DMS53 (cell line): ENCODE measurements around the gene MTUS2.

Experiments
- DNase-seq: peaks from one replicate; lab custom pipeline; 2025; lab: John Stamatoyannopoulos, UW

MTUS2 gene

DNA sequence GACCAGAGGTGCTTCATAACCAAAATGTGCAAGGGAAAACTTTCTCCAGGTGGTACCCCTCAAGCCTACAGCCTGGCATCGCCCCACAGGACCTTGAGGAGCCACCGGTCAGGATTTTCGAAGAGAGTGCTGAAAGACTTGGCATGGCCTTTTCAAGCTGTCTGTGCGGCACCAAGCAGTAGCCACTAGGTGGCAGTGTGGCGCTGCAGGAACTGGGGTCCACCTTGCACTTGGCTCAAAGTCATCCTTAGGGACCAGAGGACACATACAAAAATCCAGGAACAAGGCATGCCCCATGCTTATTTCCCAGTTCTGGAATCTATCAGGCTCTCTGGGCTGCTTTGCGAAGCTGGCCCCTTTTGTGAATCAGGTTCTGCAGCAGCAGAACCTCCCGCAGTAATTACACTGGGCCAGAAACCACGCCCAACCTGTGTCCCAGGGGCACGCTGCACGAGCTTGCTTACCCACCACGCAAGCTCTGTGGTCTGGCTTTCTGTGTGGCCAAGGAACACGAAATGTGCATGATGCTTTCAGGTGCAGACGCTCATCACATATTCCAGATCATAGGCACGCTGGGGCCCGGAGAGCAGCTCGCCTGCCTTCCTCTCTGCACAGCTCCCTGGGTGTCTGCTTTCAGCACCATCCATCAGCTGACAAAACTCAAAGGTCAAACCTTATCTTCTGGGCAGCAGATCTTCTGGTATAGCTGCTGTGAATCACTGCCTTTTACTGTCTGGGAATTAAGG is 688.2 kb downstream of the MTUS2 start:
- peak; percentile 85 for DNase-seq

GRCh38 chr13:29508876-29509252 is 688.7 kb downstream of the MTUS2 start:
- no peak for DNase-seq

GRCh38 chr13:29509999-29510589 is 690.0 kb downstream of the MTUS2 start:
- no peak for DNase-seq

DNA sequence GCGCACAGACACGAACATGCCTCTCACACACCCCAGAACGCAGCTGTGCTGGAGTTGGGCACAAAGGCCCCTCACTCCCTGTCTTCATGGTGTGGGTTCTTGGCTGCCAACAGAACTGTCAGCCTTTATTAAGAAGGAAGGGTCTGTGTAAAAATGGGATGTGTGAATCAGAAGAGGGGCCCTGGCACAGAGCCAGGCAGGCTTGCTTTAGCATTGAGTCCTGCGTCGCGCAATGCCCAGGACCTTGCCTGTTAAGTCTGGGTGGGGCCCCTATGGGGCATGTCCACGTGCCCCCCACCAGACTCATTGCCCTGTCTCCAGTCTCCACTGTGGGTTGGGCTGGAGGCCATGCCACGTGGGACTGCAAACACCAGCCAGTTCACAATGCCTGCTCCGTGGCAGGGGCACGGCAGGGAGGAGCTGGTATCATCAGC is 690.5 kb downstream of the MTUS2 start:
- no peak for DNase-seq

DNA sequence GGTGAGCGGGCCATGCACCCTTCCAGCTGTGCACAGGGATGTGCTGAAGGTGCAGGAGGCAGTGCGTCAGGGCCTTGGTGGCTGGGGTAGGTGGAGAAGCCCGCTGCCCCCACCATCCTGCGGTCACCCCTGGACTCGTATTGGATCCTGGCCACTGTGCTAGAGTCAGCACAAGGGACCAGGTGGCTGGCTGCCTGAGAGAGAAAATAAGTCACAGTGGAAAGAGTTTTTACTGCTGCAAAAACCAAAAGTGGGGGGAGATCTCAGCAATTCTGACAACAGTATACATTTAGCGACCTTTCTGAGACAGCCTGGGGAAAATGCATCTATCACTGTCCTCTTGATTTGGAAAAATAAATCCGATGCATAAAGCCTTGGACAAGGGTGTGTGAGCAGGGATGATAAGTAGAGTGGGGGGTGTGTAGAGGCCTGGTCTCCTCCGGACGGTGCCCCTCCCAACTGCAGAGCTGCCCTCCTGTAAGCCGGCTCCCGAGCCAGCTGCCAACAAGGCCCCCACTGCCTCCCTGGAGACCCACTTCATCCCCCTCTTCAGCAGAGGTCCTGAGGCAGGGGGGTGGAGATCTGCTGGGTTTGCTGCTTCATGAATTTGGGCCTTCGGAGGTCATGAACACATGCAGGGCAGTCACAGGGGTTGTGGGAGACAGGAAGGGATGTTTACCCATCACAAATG is 691.1 kb downstream of the MTUS2 start:
- DNase-seq: no peak

- no peak for DNase-seq
Observed at GRCh38 chr13:29511980-29512379, 691.8 kb downstream of the MTUS2 start.

DNA sequence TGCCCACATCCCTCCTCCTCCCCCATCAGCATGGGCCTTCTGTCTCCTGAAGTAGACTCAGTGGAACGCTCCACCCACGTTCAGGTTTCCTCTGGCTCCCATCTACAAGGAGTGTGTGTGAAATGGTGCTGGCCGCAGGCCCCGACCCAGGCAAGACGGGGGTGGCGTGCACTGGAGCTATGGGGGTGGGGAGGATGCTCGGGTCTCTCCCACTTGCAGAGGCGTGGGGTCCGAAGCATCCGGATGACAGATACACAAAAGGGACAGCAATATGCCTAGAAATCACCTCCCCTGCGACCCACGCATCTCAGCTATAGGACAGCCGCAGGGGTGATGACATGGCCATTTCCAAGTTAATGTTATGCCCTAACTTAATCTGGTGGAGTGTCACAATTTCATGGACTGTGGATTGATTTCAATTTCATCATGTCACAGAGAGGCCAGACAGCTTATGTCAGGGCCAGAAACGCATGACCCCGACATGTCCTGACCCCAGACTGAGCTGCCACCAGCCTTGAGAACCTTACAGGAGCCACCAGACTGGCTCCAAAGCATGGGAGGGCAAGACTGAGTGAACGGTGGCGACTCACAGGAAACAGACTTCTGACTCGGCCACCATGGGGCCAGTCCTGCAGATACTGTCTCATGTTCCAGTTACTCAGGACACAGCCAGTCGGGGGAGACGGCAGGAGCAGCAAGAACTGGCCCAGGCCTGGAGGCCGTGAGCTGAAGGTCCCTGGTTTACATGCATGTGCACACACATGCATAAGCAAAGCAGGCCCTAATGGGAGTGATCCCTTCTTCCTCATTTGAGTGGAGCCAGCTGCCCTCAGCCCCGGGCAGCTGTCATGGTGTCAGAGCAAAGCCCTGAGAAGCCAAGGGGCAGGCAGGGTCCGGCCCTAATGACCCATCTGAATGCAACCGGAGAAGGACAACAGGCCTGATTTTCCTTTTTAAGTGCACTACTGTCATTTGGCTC is 693.2 kb downstream of the MTUS2 start:
- no peak for DNase-seq

DNA sequence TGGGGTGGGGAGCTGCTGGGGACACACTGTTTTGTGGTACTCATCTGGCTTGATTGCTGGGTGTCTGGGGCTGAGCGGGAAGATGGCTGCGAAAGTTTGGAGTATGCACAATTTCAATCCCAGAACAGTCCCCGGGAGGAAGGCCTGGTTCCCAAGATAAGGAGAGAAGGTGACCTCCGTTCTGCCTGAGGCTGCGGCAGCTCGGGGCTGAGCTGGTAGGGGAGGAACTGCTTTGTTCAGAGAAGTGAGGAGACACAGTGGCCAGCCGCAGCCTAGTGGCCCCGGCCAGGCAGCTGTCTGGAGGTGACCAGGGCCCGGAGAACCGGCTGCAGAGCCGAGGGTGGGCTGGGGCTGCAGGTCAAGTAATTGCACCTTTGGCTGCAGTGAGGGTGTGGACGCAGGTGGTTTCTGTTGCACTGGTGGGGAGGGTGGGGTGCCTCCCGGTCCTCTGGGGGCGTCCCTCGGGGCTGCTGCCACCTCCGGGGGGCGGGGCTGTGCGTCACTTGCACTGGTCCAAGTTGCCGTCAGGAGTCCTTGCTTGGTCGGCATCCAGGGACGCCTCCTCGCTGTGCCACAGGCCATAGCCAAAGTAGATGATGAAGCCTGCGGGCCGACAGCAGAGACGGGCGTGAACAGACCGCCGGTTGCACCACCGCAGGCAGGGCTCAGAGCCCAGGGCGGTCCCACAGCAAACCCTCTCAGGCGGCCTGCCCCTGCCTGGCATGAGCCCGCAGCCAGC is 694.0 kb downstream of the MTUS2 start:
- no peak for DNase-seq

DNA sequence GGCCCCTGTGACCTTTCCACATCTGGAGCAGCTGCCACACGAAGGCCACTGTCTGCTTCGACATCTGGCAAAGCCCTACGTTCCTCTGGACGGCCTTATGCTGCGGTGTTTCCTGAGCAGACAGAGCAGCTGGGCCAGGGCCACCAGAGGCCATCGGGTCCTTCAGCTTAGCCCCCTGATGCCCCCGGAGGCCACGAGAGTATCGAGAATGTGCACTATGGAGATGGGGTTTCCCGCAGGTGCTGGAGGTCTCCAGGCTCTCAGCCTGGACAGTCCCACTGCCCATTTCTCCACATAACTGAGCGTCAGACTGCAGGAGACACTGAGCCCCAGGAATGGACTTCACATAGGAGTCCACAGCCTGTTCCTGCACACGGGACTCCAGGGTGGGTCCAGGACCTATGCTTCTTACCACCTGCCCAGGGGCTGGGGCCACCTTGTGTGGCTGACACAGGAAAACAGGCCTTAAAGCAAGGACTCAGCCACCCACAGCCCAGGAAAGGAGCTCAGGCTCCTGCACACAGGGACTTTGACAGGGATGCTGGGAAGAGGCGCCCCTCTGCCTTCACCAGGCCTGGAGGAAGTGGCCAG is 694.7 kb downstream of the MTUS2 start:
- DNase-seq: no peak

DNA sequence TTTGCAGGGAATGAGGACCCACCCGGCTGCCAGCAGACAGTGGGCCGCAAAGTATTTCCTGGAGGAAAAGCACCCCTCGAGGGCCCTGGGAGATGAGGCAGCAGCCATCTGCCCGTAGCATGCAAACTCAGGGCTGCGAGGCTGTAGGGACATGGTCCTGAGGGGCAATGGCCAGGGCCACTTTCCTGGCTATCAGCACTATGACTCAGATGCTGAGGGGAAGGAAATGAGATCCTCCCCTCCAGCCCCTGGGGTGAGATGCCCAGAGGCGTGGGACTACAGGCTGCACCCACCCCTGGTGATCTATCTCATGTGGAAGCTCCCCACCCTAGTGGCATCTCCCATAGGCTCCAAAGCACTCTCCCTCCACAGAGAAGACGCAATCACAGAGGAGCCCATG is 695.2 kb downstream of the MTUS2 start:
- DNase-seq: no peak

GRCh38 chr13:29516012-29516411 is 695.9 kb downstream of the MTUS2 start:
- no peak for DNase-seq

GRCh38 chr13:29516880-29517279 is 696.7 kb downstream of the MTUS2 start:
- no peak for DNase-seq

- no peak for DNase-seq
Observed at GRCh38 chr13:29519921-29520320, 699.8 kb downstream of the MTUS2 start.

DNA sequence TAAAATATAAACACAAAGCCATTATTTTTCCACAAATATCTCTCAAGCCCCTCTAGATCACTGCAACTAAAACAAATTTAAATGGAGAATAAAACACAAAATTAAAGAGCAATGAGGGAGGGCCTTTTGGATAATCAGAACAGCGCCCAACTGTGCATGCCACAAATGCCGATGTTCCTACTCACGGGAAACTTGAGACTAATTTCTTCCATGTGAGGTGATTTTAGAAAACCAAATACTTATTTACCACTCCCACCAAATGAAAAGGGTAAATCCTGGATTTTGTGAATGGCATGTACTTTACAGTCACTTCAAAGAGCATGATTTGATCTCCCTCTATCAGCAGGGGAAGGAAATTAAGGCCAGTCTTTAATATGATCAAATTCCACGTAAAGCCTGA is 700.5 kb downstream of the MTUS2 start:
- DNase-seq: no peak

- DNase-seq: no peak
Observed at GRCh38 chr13:29521336-29521735, 701.2 kb downstream of the MTUS2 start.

DNA sequence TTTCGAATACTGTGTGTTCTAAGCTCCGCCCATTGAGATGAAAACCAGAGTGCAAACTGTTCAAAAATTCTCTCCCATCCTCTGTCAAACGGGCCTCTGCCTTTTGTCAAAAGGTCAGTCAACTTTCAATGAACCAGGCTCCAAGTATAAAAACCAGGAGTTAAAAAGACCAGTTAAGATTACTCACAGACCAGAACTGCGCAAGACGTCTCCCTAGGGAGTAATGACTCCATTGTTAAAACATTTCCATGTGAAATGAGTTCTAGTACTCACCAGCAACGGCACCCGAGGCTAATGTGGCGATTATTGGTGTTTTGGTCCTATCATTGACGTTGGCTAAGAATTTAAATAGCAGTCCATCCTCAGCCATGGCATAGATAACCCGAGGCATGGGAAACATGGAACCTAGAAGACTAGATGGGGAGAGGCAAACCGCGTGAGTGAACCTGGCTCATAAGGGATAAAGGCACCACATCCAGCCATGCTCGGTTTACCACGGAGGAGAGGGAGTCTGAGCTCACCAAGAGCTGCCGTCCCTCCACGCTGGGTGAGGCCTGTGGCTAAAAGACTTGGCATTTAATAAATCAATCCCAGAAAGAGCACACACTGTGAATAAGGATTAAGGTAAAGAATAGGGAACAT is 702.0 kb downstream of the MTUS2 start:
- DNase-seq: no peak

DNA sequence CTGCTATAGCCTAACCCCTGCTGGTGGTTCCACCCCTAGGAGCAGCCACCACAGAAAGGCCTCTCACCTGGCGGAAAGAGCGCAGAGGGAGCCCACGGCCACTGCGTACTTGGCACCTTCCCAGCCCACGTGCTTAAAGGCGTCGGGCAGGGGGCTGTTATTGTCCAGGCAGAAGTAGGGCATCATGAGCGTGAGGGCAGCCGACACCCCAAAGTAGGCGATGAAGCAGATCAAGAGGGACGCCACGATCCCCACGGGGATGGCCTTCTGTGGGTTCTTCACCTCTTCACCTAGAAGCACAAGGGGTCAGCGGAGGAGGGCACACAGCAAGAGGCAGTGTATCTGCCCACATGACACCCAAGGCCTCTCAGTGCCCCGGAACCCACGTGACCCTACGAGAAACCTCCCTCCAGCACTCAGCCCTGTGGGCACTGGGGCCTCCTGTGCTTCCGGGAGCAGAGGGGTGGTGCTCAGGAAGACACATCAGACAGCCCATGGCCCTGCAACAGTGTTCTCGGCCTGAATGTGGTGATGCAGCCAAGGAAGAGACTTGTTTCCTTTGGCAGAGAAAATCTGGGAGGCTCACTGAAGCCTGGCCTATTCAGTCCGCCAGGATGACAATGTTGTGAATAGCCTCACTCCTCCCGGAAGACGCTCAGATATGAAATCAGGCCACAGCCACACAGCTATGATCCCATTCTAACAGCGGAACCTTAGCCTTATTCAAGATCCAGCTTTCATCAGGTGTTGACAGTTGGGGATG is 703.2 kb downstream of the MTUS2 start:
- DNase-seq: no peak

DNA sequence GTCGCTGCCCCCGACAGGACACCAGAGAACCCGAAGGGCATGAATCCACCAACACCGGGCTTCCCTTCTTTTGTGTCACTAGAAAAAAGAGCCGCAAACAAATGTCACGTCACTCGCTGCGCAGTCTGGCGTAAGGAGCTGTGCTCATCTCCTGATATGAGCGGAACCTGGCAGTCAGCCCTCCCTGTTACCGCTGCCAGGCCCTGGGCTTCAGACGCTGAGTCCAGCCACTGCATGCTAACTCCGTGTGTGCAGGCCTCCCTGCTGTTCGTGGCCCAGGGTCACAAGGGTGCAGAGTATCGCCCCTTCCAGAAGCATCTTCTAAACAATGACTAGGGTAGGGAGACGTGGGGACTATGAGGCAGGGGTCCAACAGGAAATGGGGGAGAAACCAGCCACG is 704.0 kb downstream of the MTUS2 start:
- DNase-seq: no peak

DNA sequence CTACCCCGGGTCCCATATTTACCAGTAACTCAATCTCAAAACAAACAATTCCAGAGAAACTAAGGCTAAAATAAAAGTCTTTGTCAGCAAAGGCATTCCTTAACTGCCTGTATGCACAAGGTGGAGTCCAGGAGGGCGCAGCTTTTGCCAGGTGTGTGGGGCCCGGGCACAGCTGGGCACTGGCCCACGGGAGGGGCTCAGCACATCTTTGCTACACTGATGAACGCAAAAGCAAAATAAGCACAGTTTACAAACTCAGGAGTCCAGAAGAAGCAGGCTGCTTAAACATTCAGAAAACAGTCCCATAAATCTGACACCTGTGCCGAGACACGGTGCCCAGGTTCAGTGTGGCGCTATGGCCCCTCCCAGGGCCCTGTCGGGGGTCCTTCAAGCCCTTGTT is 704.5 kb downstream of the MTUS2 start:
- no peak for DNase-seq

DNA sequence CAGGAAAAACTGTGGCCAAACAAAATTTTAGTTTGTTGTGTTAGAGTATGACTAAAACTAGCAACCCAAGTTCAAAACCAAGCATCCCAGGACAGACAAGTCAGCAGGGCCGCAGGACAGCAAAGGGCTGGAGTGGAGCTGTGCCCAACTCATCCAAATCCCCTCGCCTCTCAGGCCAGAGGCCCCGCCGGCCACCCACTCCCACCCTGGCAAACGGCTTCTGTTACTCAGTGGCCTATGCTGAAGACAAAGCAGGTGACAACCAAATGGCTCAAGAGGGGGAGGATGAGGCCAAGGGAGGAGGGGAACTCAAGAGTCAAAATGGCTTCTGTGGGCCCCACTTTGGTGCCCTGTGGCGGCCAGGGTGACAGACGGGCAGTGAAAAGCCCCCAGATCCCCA is 705.6 kb downstream of the MTUS2 start:
- no peak for DNase-seq
